Left renal cortex interstitium (tissue), 4 donors: ENCODE results near the gene PER2. TPM values are rescaled to one million over a fixed set of nuclear protein-coding genes. Genes with fewer than 3 reads are reported as not detected.

ENCODE experiments used
- DNase-seq, 4 donors: peaks; one replicate each; pipeline ENCODE4 v3.0.0-alpha.2; 2013; ENCODE audit warnings: low read depth in 4 of 4, low spot score in 2 of 4, missing footprints in 1 of 4
- polyA plus RNA-seq, 4 donors: library from polyadenylated mRNA; unstranded; fragments of 120-200 nt; gene quantifications; one replicate each; pipeline ENCODE4 v1.2.1, GENCODE V29; 2013; ENCODE audit not compliant: insufficient read length in 4 of 4

The PER2 gene
- polyA plus RNA-seq, 4 donors: 5.0 to 8.7 (median 6.5) TPM

DNA sequence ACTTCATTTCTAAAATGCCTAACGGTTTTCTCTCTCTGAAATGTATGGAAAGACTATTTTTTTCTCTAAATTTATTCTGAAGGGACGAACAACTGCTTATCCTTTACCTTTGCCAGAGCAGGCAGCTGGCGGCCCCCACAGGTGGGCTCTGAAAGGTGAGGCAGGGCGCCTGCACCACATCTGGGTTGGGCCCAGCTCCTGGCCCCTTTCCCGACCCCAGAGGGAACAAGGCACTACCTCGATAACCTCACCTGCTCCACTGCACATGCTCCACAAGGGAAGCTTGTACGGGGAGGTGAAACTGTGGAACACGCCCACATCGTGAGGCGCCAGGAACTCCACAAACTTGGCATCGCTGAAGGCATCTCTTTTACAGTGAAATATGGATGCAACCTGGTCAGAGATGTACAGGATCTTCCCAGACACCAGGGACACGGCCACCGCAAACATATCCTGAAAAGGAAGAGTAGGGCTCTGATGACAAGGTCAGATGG lies 17.3 kb downstream of the PER2 start:
- DNase-seq: no peak

DNA sequence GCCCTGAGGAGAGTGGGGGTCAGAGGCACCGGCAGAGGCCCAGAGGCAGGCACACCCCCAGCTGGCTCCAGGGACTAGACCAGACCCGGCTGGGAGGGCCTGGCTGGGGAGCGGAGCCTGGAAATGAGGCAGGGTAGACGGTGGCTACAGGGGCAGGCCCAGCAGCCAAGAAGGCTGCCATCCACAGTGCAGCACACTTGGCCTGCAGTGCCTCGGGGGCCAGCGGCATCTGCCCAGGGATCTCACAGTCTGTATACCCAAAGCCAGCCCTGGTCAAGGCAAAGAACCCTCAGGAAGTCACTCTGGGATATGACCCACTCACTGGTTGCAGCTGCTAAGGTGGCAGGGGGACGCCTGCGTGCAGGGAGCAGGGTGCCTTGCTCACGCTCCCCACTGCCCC lies 17.8 kb downstream of the PER2 start:
- no peak for DNase-seq

- DNase-seq: no peak
These were observed 18.7 kb downstream of the PER2 start for GRCh38 chr2:238269741-238270140.

GRCh38 chr2:238267884-238268680 lies 20.3 kb downstream of the PER2 start:
- no peak for DNase-seq

DNA sequence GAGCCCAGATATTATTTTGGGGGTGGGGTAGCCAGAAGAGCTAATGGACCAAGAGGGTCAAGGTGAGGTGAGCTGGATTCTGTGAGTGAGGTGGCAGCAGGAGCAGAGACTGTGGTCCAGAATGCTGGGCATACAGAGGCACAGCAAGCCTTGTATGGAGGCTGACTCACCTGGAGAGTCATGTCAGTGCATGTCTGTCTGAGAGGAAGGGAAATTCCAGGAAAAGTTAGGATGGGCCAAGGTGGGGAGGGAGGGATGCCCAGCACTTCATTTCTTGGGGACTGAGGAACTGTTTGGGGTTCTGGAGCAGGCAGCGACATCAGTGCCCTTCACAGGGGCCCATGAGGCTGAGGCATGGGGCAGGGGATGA lies 21.1 kb downstream of the PER2 start:
- DNase-seq: no peak

- no peak for DNase-seq
These were observed 22.8 kb downstream of the PER2 start for GRCh38 chr2:238265605-238266004.

DNA sequence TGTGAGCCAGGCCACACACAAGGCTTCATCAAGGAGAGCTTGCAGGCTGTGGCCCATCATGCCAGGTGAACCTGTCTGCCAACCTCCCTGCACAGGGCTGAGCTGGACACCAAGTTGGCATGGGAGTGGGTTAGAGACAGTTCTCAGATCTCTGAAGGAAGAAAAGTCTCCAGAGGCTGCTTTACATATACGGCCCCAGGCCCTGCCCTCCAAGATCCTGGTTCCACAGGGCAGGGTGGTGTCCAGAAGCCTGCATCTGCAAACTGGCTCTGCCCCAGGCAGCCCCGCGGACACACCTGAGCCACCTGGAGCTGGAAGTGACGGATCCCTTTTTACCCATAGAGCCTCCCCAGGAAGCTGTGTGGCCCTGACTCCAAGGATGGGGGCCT lies 24.3 kb downstream of the PER2 start:
- no peak for DNase-seq

DNA sequence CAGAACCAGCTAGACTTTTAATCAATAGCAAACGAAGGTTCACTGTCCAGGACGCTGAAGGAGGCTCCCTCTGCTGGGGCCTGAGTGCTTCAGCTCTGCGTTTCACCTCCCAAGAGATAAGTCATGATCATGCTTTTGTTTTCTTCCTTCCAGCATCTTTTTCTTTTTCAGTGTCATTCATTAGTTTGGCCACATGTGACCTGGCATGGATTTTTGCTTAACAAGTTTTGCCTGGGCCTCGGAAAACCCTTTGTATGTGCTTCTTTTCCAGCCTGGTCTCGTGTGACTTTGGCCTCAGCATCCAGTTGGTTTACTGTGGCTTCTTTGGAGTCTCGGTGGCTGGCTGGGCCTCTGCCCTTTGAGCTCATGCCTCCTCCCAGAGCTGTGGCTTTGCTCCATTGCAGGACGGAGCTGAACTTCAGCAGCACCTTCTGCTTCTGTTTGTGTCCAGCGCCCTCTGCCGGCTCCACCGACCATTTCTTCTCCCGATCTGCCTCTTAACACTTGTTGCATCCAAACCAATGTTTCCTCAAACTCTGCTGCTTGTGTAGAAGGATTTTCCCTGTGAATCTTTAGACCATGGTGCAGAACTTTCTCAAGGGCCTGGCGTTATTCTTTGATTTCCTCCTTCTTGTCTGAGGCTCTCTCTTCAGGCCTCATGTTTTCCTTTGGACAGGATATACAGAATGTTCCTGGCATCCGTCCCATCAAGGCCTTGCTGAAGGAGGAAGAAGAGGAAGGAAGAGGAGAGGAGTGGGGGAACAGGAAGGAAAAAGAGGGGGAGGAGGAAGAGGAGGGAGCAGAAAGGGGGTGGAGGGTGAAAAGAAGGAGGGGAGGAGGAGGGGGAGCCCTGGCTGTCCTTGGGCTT lies 25.0 kb downstream of the PER2 start:
- peak in 2 of 4 donors; percentile 77 to 83 for DNase-seq

- DNase-seq: no peak
These were observed 25.8 kb downstream of the PER2 start for GRCh38 chr2:238262496-238263122.

- DNase-seq: no peak
These were observed 26.6 kb downstream of the PER2 start for GRCh38 chr2:238261718-238262375.

DNA sequence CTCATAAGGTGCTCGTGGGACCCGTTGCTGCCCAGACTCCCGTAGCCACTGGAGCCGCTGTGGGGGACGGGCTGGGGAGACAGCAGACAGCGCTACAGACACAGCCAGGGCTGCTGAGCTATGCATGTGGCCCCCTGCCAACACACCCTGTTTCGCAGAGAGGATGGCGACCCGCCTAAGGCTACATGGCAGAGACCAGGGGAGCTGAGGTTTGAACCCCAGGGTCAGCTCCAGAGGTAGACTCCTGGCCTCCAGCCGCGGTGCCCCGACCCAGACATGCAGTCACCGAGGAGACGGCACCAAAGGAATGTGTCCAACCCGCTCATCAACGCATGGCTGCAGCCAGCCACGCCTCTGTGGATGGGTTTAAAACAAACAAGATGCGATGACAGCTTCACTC lies 27.5 kb downstream of the PER2 start:
- DNase-seq: no peak

- no peak for DNase-seq
These were observed 29.1 kb downstream of the PER2 start for GRCh38 chr2:238259061-238260020.

DNA sequence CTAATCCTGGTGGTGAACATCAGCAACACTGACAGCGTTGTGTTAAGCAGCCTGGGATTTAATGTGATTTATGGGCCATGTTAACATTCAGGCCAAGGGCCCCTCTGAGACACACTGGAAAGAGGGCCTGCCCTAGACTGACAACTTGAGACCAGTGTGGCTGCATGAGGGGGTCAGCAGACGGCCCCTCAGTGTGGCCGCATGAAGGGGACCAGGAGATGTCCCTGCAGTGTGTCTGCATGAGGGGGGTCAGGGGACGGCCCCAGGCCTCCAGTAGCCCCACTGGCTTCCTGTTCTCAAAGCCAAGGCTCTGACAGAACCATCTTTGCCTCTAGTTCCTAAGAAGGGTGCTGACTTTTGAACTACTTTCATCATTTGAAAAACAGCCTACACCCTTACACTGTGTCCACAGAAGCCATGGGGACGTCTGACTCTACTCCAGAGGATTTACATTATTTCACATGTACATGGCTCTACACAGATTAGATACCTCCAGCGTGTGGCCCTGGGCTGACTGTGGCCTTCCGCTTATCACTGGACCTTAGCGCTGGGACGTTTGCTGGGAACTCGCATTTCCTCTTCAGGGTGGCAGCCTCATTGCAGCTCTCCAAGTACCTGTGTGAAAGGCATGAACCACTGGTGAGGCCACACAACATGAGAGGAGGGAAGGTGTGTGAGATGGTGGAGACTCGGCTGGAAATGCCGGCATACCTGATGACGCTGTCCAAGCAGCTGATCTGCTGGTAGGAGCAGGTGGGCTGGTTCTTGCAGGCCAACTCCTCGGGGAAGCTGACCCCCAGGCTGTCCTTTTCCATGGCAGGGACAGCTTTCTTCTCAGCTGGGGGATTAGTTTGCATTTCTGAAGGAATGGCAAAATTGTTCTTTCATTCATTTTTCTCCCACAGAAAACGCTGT lies 30.4 kb downstream of the PER2 start:
- no peak for DNase-seq

DNA sequence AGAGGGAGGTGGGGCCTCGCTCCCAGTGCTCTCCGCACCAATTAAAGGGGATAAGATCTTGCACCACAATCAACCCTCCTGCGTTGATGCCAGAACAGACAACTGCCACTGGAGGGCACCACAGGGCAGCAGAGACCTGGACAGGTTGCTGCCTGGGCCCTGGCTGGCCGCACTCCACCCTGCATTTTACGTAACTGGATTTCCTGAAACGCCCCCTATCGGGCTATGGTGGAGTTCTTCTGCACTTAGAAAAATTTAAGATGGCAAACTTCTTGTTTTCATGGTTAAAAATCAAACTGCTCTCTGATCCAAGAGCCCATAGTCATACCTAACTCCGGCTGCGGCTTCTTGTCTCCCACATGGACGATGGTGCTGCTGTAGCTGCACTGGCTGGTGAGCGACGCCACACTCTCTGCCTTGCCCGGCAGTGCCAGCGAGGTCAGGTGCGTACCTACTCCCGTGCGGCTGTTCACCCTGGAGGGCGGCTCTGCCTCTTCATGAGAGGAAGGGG lies 31.8 kb downstream of the PER2 start:
- DNase-seq: peak in 2 of 4 donors; percentile 63 to 83

DNA sequence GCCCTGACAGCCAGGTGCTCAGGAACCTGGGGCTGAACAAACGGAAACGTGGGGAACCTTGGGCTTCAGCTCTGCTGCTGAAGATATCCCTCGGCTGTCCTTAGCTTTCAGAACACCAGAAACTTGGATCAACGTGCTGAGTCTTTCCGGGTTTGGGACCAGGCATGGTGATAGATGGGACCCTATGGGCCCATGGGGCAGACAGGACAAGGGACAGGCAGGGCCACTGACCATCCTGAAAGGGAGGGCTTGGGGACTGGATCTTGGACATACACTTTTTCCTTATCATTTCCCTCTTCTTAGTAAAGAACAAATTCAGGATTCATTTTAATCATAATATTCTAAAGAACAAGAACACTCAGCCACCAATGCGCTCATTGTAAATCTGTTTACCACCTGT lies 32.3 kb downstream of the PER2 start:
- no peak for DNase-seq

DNA sequence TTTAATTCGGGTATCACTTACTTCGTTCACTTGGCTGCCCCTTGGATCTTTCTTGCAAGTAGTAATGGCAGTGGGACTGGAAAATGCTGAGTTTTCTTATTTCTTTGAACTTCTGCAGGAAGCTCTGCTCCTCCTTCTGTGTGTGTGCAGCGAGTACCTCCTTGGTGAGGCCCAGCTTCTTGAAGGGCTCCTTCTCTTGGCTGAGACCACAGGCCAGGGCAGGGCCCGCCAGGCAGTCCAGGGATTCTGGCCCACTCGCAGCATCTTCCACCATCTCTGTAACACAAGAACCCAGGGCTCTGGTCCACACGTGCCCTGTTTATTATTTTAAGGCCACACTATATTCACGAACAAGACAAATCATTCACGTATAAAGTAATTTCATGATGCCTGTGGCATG lies 32.8 kb downstream of the PER2 start:
- DNase-seq: no peak

GRCh38 chr2:238255151-238255551 lies 33.3 kb downstream of the PER2 start:
- DNase-seq: no peak

- no peak for DNase-seq
These were observed 34.2 kb downstream of the PER2 start for GRCh38 chr2:238254095-238254723.
